ENCODE measurements around the gene GTF3C1.
A peak's percentile ranks its signal among the peaks of the same experiment; 100 is the strongest.

Gene GTF3C1

GRCh38 chr16:27566417-27566816, 16.7 kb upstream of the GTF3C1 start:
- no peak for FAIRE-seq
- no peak for DNase-seq (ENCODE audit: insufficient read length, low spot score)
- TF ChIP-seq POU2F2 (IDR thresholded peaks at IDR 0.05; ENCODE audit: low read depth, low read length), result no peak
- no peak for TF ChIP-seq PAX5 (IDR thresholded peaks at IDR 0.05; ENCODE audit: insufficient read depth, low read length, severe bottlenecking)
- TF ChIP-seq TAF1 (IDR thresholded peaks at IDR 0.05; ENCODE audit: low read depth, low read length), result no peak
- TF ChIP-seq SPI1 (IDR thresholded peaks at IDR 0.05; ENCODE audit: low read depth, low read length), result no peak
- TF ChIP-seq POLR2A (IDR thresholded peaks at IDR 0.05; ENCODE audit: low read depth, low read length), result no peak
- TF ChIP-seq POLR2AphosphoS5 (IDR thresholded peaks at IDR 0.05; ENCODE audit: low read depth, low read length), result no peak

GRCh38 chr16:27564224-27564623, 14.5 kb upstream of the GTF3C1 start:
- no peak for DNase-seq (ENCODE audit: insufficient read length, low spot score)
- no peak for FAIRE-seq
- TF ChIP-seq POLR2AphosphoS5 (IDR thresholded peaks at IDR 0.05; ENCODE audit: low read depth, low read length) (no peak), TAF1 (IDR thresholded peaks at IDR 0.05; ENCODE audit: low read depth, low read length) (no peak), POLR2A (IDR thresholded peaks at IDR 0.05; ENCODE audit: low read depth, low read length) (no peak), SPI1 (IDR thresholded peaks at IDR 0.05; ENCODE audit: low read depth, low read length) (no peak), POU2F2 (IDR thresholded peaks at IDR 0.05; ENCODE audit: low read depth, low read length) (no peak), PAX5 (IDR thresholded peaks at IDR 0.05; ENCODE audit: insufficient read depth, low read length, severe bottlenecking) (no peak)

DNA sequence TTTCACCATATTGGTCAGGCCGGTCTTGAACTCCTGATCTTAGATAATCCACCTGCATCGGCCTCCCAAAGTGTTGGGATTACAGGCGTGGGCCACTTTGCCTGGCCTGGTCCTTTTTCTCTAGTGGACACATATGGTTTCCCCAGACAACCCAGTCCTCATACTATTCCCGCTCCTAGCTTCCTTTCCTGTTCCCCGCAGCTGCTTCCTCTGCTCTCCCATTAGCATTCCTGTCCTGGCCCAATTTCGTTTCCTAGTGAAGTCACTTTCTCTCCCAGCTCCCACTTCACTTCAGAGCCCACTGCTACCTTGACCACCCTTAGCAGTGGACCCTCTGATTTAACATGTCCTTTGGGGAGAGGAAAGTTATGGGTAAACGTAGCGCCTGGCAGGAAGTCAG, 11.5 kb upstream of the GTF3C1 start:
- TF ChIP-seq POU2F2 (IDR thresholded peaks at IDR 0.05; ENCODE audit: low read depth, low read length) (no peak), POLR2A (IDR thresholded peaks at IDR 0.05; ENCODE audit: low read depth, low read length) (no peak), POLR2AphosphoS5 (IDR thresholded peaks at IDR 0.05; ENCODE audit: low read depth, low read length) (no peak), TAF1 (IDR thresholded peaks at IDR 0.05; ENCODE audit: low read depth, low read length) (no peak), SPI1 (IDR thresholded peaks at IDR 0.05; ENCODE audit: low read depth, low read length) (no peak), PAX5 (IDR thresholded peaks at IDR 0.05; ENCODE audit: insufficient read depth, low read length, severe bottlenecking) (no peak)
- FAIRE-seq (no peak), DNase-seq (ENCODE audit: insufficient read length, low spot score) (no peak)

GRCh38 chr16:27558932-27559331, 9.2 kb upstream of the GTF3C1 start:
- DNase-seq (ENCODE audit: insufficient read length, low spot score), result no peak

GRCh38 chr16:27558434-27558833, 8.7 kb upstream of the GTF3C1 start:
- FAIRE-seq, result no peak
- TF ChIP-seq POLR2AphosphoS5 (IDR thresholded peaks at IDR 0.05; ENCODE audit: low read depth, low read length) (no peak), POLR2A (IDR thresholded peaks at IDR 0.05; ENCODE audit: low read depth, low read length) (no peak), TAF1 (IDR thresholded peaks at IDR 0.05; ENCODE audit: low read depth, low read length) (no peak), SPI1 (IDR thresholded peaks at IDR 0.05; ENCODE audit: low read depth, low read length) (no peak), POU2F2 (IDR thresholded peaks at IDR 0.05; ENCODE audit: low read depth, low read length) (no peak), PAX5 (IDR thresholded peaks at IDR 0.05; ENCODE audit: insufficient read depth, low read length, severe bottlenecking) (no peak)
- no peak for DNase-seq (ENCODE audit: insufficient read length, low spot score)

More at GRCh38 chr16:27558932-27559331, 9.2 kb upstream of the GTF3C1 start:
- FAIRE-seq, result no peak
- TF ChIP-seq SPI1 (IDR thresholded peaks at IDR 0.05; ENCODE audit: low read depth, low read length), result no peak

- TF ChIP-seq POLR2AphosphoS5 (IDR thresholded peaks at IDR 0.05; ENCODE audit: low read depth, low read length), result no peak
- no peak for TF ChIP-seq SPI1 (IDR thresholded peaks at IDR 0.05; ENCODE audit: low read depth, low read length)
- no peak for TF ChIP-seq POU2F2 (IDR thresholded peaks at IDR 0.05; ENCODE audit: low read depth, low read length)
- no peak for TF ChIP-seq TAF1 (IDR thresholded peaks at IDR 0.05; ENCODE audit: low read depth, low read length)
- no peak for TF ChIP-seq POLR2A (IDR thresholded peaks at IDR 0.05; ENCODE audit: low read depth, low read length)
- TF ChIP-seq PAX5 (IDR thresholded peaks at IDR 0.05; ENCODE audit: insufficient read depth, low read length, severe bottlenecking), result no peak
- FAIRE-seq (no peak), DNase-seq (ENCODE audit: insufficient read length, low spot score) (no peak)
These were observed 6.8 kb upstream of the GTF3C1 start for GRCh38 chr16:27556471-27556870.

- no peak for FAIRE-seq
- DNase-seq (ENCODE audit: insufficient read length, low spot score), result no peak
- TF ChIP-seq POLR2A (IDR thresholded peaks at IDR 0.05; ENCODE audit: low read depth, low read length), result no peak
These were observed 1.3 kb upstream of the GTF3C1 start for GRCh38 chr16:27551036-27551435.

- no peak for TF ChIP-seq POU2F2 (IDR thresholded peaks at IDR 0.05; ENCODE audit: low read depth, low read length)
- no peak for TF ChIP-seq POLR2AphosphoS5 (IDR thresholded peaks at IDR 0.05; ENCODE audit: low read depth, low read length)
- no peak for TF ChIP-seq TAF1 (IDR thresholded peaks at IDR 0.05; ENCODE audit: low read depth, low read length)
- no peak for TF ChIP-seq SPI1 (IDR thresholded peaks at IDR 0.05; ENCODE audit: low read depth, low read length)
- no peak for TF ChIP-seq PAX5 (IDR thresholded peaks at IDR 0.05; ENCODE audit: insufficient read depth, low read length, severe bottlenecking)
- TF ChIP-seq POLR2A (IDR thresholded peaks at IDR 0.05; ENCODE audit: low read depth, low read length), result no peak
- no peak for FAIRE-seq
- no peak for DNase-seq (ENCODE audit: insufficient read length, low spot score)
These were observed 838 bp upstream of the GTF3C1 start for GRCh38 chr16:27550582-27550920.

- DNase-seq (ENCODE audit: insufficient read length, low spot score) (no peak), FAIRE-seq (no peak)
- TF ChIP-seq POLR2A (IDR thresholded peaks at IDR 0.05; ENCODE audit: low read depth, low read length) (no peak), POU2F2 (IDR thresholded peaks at IDR 0.05; ENCODE audit: low read depth, low read length) (no peak), TAF1 (IDR thresholded peaks at IDR 0.05; ENCODE audit: low read depth, low read length) (no peak)
These were observed 308 bp downstream of the GTF3C1 start for GRCh38 chr16:27549464-27549745.

- no peak for FAIRE-seq
- TF ChIP-seq TAF1 (IDR thresholded peaks at IDR 0.05; ENCODE audit: low read depth, low read length), result no peak
- no peak for TF ChIP-seq SPI1 (IDR thresholded peaks at IDR 0.05; ENCODE audit: low read depth, low read length)
- no peak for TF ChIP-seq POU2F2 (IDR thresholded peaks at IDR 0.05; ENCODE audit: low read depth, low read length)
- TF ChIP-seq PAX5 (IDR thresholded peaks at IDR 0.05; ENCODE audit: insufficient read depth, low read length, severe bottlenecking), result no peak
- no peak for TF ChIP-seq POLR2AphosphoS5 (IDR thresholded peaks at IDR 0.05; ENCODE audit: low read depth, low read length)
- no peak for TF ChIP-seq POLR2A (IDR thresholded peaks at IDR 0.05; ENCODE audit: low read depth, low read length)
- no peak for DNase-seq (ENCODE audit: insufficient read length, low spot score)
These were observed 1.9 kb downstream of the GTF3C1 start for GRCh38 chr16:27547851-27548250.

DNA sequence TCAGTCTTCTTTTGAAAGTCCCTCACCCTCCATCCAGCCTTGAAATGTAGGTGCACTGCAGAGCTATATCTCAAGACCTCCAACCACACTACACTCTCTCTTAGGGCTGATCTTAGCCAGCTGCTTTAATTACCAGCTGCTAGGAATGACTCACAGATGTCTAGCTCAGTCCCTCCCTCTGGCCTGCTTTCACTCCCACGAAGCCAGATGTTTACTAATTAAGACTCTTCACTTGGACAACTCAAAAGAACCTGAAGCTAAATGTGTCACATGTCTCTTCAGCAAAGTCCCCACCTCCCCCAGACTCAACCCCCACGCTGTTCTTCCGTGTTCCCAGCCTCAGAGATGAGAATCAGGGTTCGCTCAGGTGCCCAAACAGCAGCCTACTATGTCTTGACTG, 2.6 kb downstream of the GTF3C1 start:
- FAIRE-seq (peak; percentile 16), DNase-seq (ENCODE audit: insufficient read length, low spot score) (no peak)
- TF ChIP-seq SPI1 (IDR thresholded peaks at IDR 0.05; ENCODE audit: low read depth, low read length) (no peak), POLR2AphosphoS5 (IDR thresholded peaks at IDR 0.05; ENCODE audit: low read depth, low read length) (no peak), POLR2A (IDR thresholded peaks at IDR 0.05; ENCODE audit: low read depth, low read length) (no peak)
